ENCODE results near the gene MYO19. TPM values are rescaled to one million over a fixed set of nuclear protein-coding genes. Genes with fewer than 3 reads are reported as not detected.

The MYO19 gene
- total RNA-seq, 1 experiment from 2014 or later, result 167 TPM

DNA sequence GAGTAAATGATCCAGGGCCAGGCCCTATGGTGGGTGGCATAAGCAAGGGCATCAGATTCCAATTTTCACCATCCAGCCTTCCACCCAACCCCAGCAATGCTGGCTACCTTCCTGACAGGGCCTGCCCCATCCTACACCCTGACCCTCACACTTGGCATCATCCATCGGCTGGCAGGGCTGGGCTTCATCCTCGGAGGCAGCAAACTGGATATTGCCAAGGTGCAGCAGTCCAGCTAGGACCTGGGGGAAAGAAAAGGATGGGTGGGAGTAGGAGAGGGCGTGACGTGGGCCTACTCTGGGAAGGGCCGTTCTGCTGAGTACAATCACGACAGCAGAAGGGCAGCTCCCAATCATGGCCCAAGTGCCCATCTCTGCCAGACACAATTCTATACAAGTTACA, 23.5 kb downstream of the MYO19 start:
- BruUV-seq (replicated peaks), result no TSS peak
- RAD21 ChIA-PET (ENCODE audit: low non-redundant PET in 1 of 2, low total read pairs in 2 of 2, uncharacterized antibody in 2 of 2, unreplicated experiment in 2 of 2), result no interaction called here
- intact Hi-C loops (cut with micrococcal nuclease), result no loop called here

DNA sequence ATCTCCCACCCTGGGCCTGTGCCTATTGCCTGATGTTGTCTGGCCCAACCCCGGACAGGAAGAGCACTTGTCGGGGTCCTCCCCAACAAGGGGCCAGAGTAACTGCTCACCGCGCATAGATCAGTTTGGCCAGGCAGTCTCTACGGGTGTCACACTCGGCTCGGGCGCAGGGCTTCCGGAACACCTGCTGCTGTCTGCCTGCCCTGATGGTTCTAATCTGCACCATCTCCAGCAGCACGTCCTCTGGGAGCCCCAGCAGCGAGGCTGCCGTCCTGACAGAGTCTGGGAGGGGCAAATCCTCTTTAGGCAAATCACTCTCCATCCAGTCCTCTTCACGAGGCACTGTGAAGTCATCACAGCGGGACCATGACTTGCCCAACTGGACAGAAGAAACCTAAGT, 24.0 kb downstream of the MYO19 start:
- no peak overlapping the region for H3K4me2 ChIP-seq (ENCODE audit: low read length)
- H3K79me2 ChIP-seq (ENCODE audit: insufficient read depth, low read length), result no peaks in the 10 kb centered on the region
- TF ChIP-seq ELF1 (IDR thresholded peaks at IDR 0.05; ENCODE audit: borderline replicate concordance, low read depth) (no peak), YY1 (IDR thresholded peaks at IDR 0.05; ENCODE audit: extremely low read depth, insufficient replicate concordance, low read depth, low read length) (no peak), RAD21 (IDR thresholded peaks at IDR 0.05; ENCODE audit: low read depth) (no peak), JUND (IDR thresholded peaks at IDR 0.05) (no peak), EZH2phosphoT487 (IDR thresholded peaks at IDR 0.05; ENCODE audit: borderline replicate concordance) (no peak), SIN3A (IDR thresholded peaks at IDR 0.05; ENCODE audit: low read depth) (no peak), POLR2A (IDR thresholded peaks at IDR 0.05; ENCODE audit: borderline replicate concordance, extremely low read depth, insufficient read depth, insufficient read length) (no peak)
- TF ChIP-seq, protein P1, sequence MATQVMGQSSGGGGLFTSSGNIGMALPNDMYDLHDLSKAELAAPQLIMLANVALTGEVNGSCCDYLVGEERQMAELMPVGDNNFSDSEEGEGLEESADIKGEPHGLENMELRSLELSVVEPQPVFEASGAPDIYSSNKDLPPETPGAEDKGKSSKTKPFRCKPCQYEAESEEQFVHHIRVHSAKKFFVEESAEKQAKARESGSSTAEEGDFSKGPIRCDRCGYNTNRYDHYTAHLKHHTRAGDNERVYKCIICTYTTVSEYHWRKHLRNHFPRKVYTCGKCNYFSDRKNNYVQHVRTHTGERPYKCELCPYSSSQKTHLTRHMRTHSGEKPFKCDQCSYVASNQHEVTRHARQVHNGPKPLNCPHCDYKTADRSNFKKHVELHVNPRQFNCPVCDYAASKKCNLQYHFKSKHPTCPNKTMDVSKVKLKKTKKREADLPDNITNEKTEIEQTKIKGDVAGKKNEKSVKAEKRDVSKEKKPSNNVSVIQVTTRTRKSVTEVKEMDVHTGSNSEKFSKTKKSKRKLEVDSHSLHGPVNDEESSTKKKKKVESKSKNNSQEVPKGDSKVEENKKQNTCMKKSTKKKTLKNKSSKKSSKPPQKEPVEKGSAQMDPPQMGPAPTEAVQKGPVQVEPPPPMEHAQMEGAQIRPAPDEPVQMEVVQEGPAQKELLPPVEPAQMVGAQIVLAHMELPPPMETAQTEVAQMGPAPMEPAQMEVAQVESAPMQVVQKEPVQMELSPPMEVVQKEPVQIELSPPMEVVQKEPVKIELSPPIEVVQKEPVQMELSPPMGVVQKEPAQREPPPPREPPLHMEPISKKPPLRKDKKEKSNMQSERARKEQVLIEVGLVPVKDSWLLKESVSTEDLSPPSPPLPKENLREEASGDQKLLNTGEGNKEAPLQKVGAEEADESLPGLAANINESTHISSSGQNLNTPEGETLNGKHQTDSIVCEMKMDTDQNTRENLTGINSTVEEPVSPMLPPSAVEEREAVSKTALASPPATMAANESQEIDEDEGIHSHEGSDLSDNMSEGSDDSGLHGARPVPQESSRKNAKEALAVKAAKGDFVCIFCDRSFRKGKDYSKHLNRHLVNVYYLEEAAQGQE (IDR thresholded peaks at IDR 0.05; ENCODE audit: low read depth), result no peak
- TF ChIP-seq, protein P2, sequence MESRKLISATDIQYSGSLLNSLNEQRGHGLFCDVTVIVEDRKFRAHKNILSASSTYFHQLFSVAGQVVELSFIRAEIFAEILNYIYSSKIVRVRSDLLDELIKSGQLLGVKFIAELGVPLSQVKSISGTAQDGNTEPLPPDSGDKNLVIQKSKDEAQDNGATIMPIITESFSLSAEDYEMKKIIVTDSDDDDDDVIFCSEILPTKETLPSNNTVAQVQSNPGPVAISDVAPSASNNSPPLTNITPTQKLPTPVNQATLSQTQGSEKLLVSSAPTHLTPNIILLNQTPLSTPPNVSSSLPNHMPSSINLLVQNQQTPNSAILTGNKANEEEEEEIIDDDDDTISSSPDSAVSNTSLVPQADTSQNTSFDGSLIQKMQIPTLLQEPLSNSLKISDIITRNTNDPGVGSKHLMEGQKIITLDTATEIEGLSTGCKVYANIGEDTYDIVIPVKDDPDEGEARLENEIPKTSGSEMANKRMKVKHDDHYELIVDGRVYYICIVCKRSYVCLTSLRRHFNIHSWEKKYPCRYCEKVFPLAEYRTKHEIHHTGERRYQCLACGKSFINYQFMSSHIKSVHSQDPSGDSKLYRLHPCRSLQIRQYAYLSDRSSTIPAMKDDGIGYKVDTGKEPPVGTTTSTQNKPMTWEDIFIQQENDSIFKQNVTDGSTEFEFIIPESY (IDR thresholded peaks at IDR 0.05; ENCODE audit: extremely low read depth, insufficient replicate concordance, low read length), result no peak
- RAD21 ChIA-PET (ENCODE audit: low non-redundant PET in 1 of 2, low total read pairs in 2 of 2, uncharacterized antibody in 2 of 2, unreplicated experiment in 2 of 2), result no interaction called here
- no peaks in the 10 kb centered on the region for H3K9me2 ChIP-seq (ENCODE audit: insufficient read depth)
- DNase-seq (ENCODE audit: low read depth, low spot score) (no peak), ATAC-seq (no peak)
- POLR2A ChIA-PET, result no interaction called here
- H3K36me3 ChIP-seq (ENCODE audit: control insufficient read depth in 1 of 2, insufficient read depth in 2 of 2, low read length in 2 of 2), result peaks cover 34 to 76% of the 10 kb centered on the region in 2 experiments
- CTCF ChIA-PET, result no interaction called here
- intact Hi-C loops (cut with micrococcal nuclease), result no loop called here
- no peak overlapping the region for H3K4me3 ChIP-seq (replicated peaks in 1 of 2; ENCODE audit: low read depth in 1 of 2, low read length in 2 of 2)
- H3K9me3 ChIP-seq (ENCODE audit: control insufficient read depth in 1 of 2, insufficient read depth in 1 of 2, low read depth in 1 of 2, low read length in 2 of 2), result no peaks in the 10 kb centered on the region
- no peak overlapping the region for H3K9ac ChIP-seq (ENCODE audit: low read length)
- no TSS peak for BruUV-seq (replicated peaks)
- no peak overlapping the region for H2AFZ ChIP-seq (ENCODE audit: low read depth, low read length, poor library complexity, severe bottlenecking)
- no peak overlapping the region for H3K27ac ChIP-seq (ENCODE audit: low read depth, low read length)
- no peaks in the 10 kb centered on the region for H3K27me3 ChIP-seq (ENCODE audit: insufficient read depth, low read length)
- H3K4me1 ChIP-seq (ENCODE audit: control insufficient read depth in 1 of 2, insufficient read depth in 2 of 2, low read length in 2 of 2), result no peaks in the 10 kb centered on the region
- H4K20me1 ChIP-seq (ENCODE audit: insufficient read depth), result no peaks in the 10 kb centered on the region

More for the DNA sequence above, 23.5 kb downstream of the MYO19 start:
- Histone ChIP-seq H3K9me2 (ENCODE audit: insufficient read depth) (no peaks in the 10 kb centered on the region), H3K9ac (ENCODE audit: low read length) (no peak overlapping the region), H3K4me3 (replicated peaks in 1 of 2; ENCODE audit: low read depth in 1 of 2, low read length in 2 of 2) (no peak overlapping the region), H3K79me2 (ENCODE audit: insufficient read depth, low read length) (no peaks in the 10 kb centered on the region), H4K20me1 (ENCODE audit: insufficient read depth) (no peaks in the 10 kb centered on the region), H3K27me3 (ENCODE audit: insufficient read depth, low read length) (no peaks in the 10 kb centered on the region), H3K36me3 (ENCODE audit: control insufficient read depth in 1 of 2, insufficient read depth in 2 of 2, low read length in 2 of 2) (peaks cover 32 to 74% of the 10 kb centered on the region in 2 experiments), H2AFZ (ENCODE audit: low read depth, low read length, poor library complexity, severe bottlenecking) (no peak overlapping the region), H3K9me3 (ENCODE audit: control insufficient read depth in 1 of 2, insufficient read depth in 1 of 2, low read depth in 1 of 2, low read length in 2 of 2) (no peaks in the 10 kb centered on the region), H3K4me1 (ENCODE audit: control insufficient read depth in 1 of 2, insufficient read depth in 2 of 2, low read length in 2 of 2) (no peaks in the 10 kb centered on the region), H3K4me2 (ENCODE audit: low read length) (no peak overlapping the region), H3K27ac (ENCODE audit: low read depth, low read length) (no peak overlapping the region)
- no peak for DNase-seq (ENCODE audit: low read depth, low spot score)
- ChIA-PET POLR2A (no interaction called here), CTCF (no interaction called here)
- ATAC-seq, result no peak
- TF ChIP-seq, protein P3, sequence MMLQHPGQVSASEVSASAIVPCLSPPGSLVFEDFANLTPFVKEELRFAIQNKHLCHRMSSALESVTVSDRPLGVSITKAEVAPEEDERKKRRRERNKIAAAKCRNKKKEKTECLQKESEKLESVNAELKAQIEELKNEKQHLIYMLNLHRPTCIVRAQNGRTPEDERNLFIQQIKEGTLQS (IDR thresholded peaks at IDR 0.05), result no peak
- no peak for TF ChIP-seq JUND (IDR thresholded peaks at IDR 0.05)

All from HCT116 (cell line).